Kidney epithelial cell (primary cell): Measurements from ENCODE around the gene COL17A1. TPM values are rescaled to one million over a fixed set of nuclear protein-coding genes. Genes with fewer than 3 reads are reported as not detected.

Source experiments
- DNase-seq: peaks from one replicate; pipeline ENCODE4 v3.0.0-alpha.2; 2010; ENCODE audit warnings: low read depth
- H3K27me3 ChIP-seq: 2 replicates; pipeline ENCODE4 v1.6.0; 2011; ENCODE audit warnings: low read length; ENCODE audit not compliant: control insufficient read depth, insufficient read depth
- H3K36me3 ChIP-seq: 2 replicates; pipeline ENCODE4 v1.5.1; 2011; ENCODE audit warnings: low read length; ENCODE audit not compliant: control insufficient read depth, insufficient read depth
- H3K4me3 ChIP-seq: 2 replicates; pipeline ENCODE4 v1.5.1; 2011; ENCODE audit warnings: low read depth, mild to moderate bottlenecking, control low read depth, low read length
- CTCF ChIP-seq: IDR thresholded peaks from 2 replicates; pipeline ENCODE4 v1.5.1; 2011; ENCODE audit warnings: mild to moderate bottlenecking, moderate library complexity, low read length, control low read depth, inconsistent platforms; ENCODE audit not compliant: insufficient read depth, poor library complexity, severe bottlenecking
- total RNA-seq: library from RNA; depleted of rRNA; stranded (reverse); fragments of >200 nt; gene quantifications from 2 replicates; pipeline ENCODE4 v1.2.3, GENCODE V29; 2015

Gene COL17A1
- total RNA-seq, 1 donor from 2014 or later: 0.33 TPM

- TF ChIP-seq CTCF: no peak
- DNase-seq: no peak
- Histone ChIP-seq H3K36me3 (no peaks in the 10 kb centered on the region), H3K4me3 (no peak overlapping the region), H3K27me3 (no peaks in the 10 kb centered on the region)
Observed at GRCh38 chr10:104072786-104073185, 12.9 kb downstream of the COL17A1 start.

GRCh38 chr10:104069613-104070012 is 16.1 kb downstream of the COL17A1 start:
- Histone ChIP-seq H3K27me3 (no peaks in the 10 kb centered on the region), H3K4me3 (no peak overlapping the region), H3K36me3 (no peaks in the 10 kb centered on the region)
- DNase-seq: no peak
- no peak for TF ChIP-seq CTCF

GRCh38 chr10:104067525-104067924 is 18.2 kb downstream of the COL17A1 start:
- Histone ChIP-seq H3K36me3 (no peaks in the 10 kb centered on the region), H3K4me3 (no peak overlapping the region), H3K27me3 (no peaks in the 10 kb centered on the region)
- no peak for DNase-seq
- TF ChIP-seq CTCF: no peak

- no peak for DNase-seq
- H3K36me3 ChIP-seq: no peaks in the 10 kb centered on the region
- H3K4me3 ChIP-seq: no peak overlapping the region
- no peaks in the 10 kb centered on the region for H3K27me3 ChIP-seq
- no peak for TF ChIP-seq CTCF
Observed at GRCh38 chr10:104066945-104067344, 18.7 kb downstream of the COL17A1 start.

GRCh38 chr10:104065748-104066147 is 19.9 kb downstream of the COL17A1 start:
- Histone ChIP-seq H3K36me3 (no peaks in the 10 kb centered on the region), H3K27me3 (no peaks in the 10 kb centered on the region), H3K4me3 (no peak overlapping the region)
- TF ChIP-seq CTCF: no peak
- no peak for DNase-seq

- H3K36me3 ChIP-seq: no peaks in the 10 kb centered on the region
- H3K4me3 ChIP-seq: no peak overlapping the region
- H3K27me3 ChIP-seq: no peaks in the 10 kb centered on the region
- DNase-seq: no peak
- TF ChIP-seq CTCF: no peak
Observed at GRCh38 chr10:104061196-104061595, 24.5 kb downstream of the COL17A1 start.
